SK-N-SH treated with all-trans-retinoic acid at 6 μM for 48 hours (cell line): ENCODE data around the gene AP3B1.

Experiments
- ARNTL ChIP-seq: fragments of 450-650 bp; formaldehyde crosslinking; IDR thresholded peaks from 2 replicates; pipeline ENCODE4 v1.5.0; 2020; ENCODE audit warnings: low read depth, mild to moderate bottlenecking, moderate library complexity, borderline replicate concordance
- BACH2 ChIP-seq: fragments of 250-450 bp; sonication (Bioruptor Pico); IDR thresholded peaks from 2 replicates; pipeline ENCODE4 v1.9.0; 2021; ENCODE audit warnings: mild to moderate bottlenecking, borderline replicate concordance
- OSR1 ChIP-seq: fragments of 250-450 bp; sonication (Bioruptor Pico); IDR thresholded peaks from 2 replicates; pipeline ENCODE4 v1.8.0; 2022; ENCODE audit warnings: moderate library complexity, mild to moderate bottlenecking, inconsistent platforms
- PPARA ChIP-seq: fragments of 250-450 bp; sonication (Bioruptor Pico); IDR thresholded peaks from 2 replicates; pipeline ENCODE4 v1.5.0; 2020; ENCODE audit warnings: mild to moderate bottlenecking, borderline replicate concordance
- RARB ChIP-seq: fragments of 250-450 bp; sonication (Bioruptor Pico); IDR thresholded peaks from 2 replicates; pipeline ENCODE4 v1.8.0; 2021; ENCODE audit warnings: mild to moderate bottlenecking, moderate library complexity
- TOX ChIP-seq: fragments of 250-450 bp; sonication (Bioruptor Pico); IDR thresholded peaks from 2 replicates; pipeline ENCODE4 v1.8.0; 2021; ENCODE audit warnings: mild to moderate bottlenecking, moderate library complexity, borderline replicate concordance
- ZFP3 ChIP-seq: fragments of 250-450 bp; sonication (Bioruptor Pico); IDR thresholded peaks from 2 replicates; pipeline ENCODE4 v1.5.0; 2020; ENCODE audit warnings: mild to moderate bottlenecking, moderate library complexity
- ZFP30 ChIP-seq: fragments of 450-650 bp; formaldehyde crosslinking; IDR thresholded peaks from 2 replicates; pipeline ENCODE4 v1.5.0; 2022; ENCODE audit warnings: mild to moderate bottlenecking, moderate library complexity
- TF ChIP-seq, protein P1 (sequence below): fragments of 250-450 bp; sonication (Bioruptor Pico); IDR thresholded peaks from 2 replicates; pipeline ENCODE4 v1.5.1; 2020; ENCODE audit warnings: low read depth, mild to moderate bottlenecking, moderate library complexity
- TF ChIP-seq, protein P2 (sequence below): fragments of 250-450 bp; sonication (Bioruptor Pico); IDR thresholded peaks from 2 replicates; pipeline ENCODE4 v1.8.0; 2021; ENCODE audit warnings: low read depth, mild to moderate bottlenecking, moderate library complexity, borderline replicate concordance
- TF ChIP-seq, protein P3 (sequence below): fragments of 250-450 bp; sonication (Bioruptor Pico); IDR thresholded peaks from 2 replicates; pipeline ENCODE4 v1.8.0; 2020; ENCODE audit warnings: mild to moderate bottlenecking, moderate library complexity, borderline replicate concordance

DNA sequence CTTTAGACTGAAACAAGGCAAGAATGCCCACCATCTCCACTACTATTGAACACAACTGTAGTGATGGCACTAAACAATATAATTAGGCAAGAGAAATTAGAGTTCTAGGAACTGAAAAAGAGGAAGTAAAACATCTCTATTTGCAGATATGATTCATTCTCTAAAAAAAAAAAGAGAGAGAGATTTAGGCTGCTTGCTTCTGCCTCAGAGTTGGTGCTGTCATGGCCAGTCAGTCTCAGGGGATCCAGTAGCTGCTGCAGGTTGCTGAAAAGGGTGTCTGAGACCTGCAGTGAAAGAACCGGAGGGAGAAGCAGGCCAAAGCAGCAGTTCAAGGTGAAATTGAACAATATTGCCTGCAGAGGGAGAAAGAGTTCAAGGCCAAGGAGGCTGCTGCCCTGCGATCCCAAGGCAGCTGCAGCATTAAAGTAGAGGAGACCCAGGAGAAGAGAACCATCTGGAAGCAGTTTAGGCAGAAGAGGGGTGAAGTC lies 72.5 kb downstream of the AP3B1 start:
- TF ChIP-seq ZFP3 (CRISPR knock-in tag): no peak
- no peak for TF ChIP-seq OSR1 (CRISPR knock-in tag)
- TF ChIP-seq RARB (CRISPR knock-in tag): no peak
- TF ChIP-seq, protein P1, sequence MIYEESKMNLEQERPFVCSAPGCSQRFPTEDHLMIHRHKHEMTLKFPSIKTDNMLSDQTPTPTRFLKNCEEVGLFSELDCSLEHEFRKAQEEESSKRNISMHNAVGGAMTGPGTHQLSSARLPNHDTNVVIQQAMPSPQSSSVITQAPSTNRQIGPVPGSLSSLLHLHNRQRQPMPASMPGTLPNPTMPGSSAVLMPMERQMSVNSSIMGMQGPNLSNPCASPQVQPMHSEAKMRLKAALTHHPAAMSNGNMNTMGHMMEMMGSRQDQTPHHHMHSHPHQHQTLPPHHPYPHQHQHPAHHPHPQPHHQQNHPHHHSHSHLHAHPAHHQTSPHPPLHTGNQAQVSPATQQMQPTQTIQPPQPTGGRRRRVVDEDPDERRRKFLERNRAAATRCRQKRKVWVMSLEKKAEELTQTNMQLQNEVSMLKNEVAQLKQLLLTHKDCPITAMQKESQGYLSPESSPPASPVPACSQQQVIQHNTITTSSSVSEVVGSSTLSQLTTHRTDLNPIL (CRISPR knock-in tag): no peak
- no peak for TF ChIP-seq PPARA (CRISPR knock-in tag)
- TF ChIP-seq, protein P2, sequence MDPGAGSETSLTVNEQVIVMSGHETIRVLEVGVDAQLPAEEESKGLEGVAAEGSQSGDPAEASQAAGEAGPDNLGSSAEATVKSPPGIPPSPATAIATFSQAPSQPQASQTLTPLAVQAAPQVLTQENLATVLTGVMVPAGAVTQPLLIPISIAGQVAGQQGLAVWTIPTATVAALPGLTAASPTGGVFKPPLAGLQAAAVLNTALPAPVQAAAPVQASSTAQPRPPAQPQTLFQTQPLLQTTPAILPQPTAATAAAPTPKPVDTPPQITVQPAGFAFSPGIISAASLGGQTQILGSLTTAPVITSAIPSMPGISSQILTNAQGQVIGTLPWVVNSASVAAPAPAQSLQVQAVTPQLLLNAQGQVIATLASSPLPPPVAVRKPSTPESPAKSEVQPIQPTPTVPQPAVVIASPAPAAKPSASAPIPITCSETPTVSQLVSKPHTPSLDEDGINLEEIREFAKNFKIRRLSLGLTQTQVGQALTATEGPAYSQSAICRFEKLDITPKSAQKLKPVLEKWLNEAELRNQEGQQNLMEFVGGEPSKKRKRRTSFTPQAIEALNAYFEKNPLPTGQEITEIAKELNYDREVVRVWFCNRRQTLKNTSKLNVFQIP (CRISPR knock-in tag): no peak
- TF ChIP-seq BACH2 (CRISPR knock-in tag): no peak
- TF ChIP-seq, protein P3, sequence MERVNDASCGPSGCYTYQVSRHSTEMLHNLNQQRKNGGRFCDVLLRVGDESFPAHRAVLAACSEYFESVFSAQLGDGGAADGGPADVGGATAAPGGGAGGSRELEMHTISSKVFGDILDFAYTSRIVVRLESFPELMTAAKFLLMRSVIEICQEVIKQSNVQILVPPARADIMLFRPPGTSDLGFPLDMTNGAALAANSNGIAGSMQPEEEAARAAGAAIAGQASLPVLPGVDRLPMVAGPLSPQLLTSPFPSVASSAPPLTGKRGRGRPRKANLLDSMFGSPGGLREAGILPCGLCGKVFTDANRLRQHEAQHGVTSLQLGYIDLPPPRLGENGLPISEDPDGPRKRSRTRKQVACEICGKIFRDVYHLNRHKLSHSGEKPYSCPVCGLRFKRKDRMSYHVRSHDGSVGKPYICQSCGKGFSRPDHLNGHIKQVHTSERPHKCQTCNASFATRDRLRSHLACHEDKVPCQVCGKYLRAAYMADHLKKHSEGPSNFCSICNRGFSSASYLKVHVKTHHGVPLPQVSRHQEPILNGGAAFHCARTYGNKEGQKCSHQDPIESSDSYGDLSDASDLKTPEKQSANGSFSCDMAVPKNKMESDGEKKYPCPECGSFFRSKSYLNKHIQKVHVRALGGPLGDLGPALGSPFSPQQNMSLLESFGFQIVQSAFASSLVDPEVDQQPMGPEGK (CRISPR knock-in tag): no peak
- TF ChIP-seq TOX (CRISPR knock-in tag): no peak
- no peak for TF ChIP-seq ARNTL (CRISPR knock-in tag)
- TF ChIP-seq ZFP30: no peak
